NCI-H1092 (cell line): ENCODE data around the gene MAMDC4.
"Not testable (repeated sequence)": the region's sequence is repeated elsewhere in the genome, so short reads cannot be mapped to it uniquely, and the experiment has no call there.

Source experiments
- DNase-seq: peaks from one replicate; lab custom pipeline; 2025; lab: John Stamatoyannopoulos, UW

The MAMDC4 gene

GRCh38 chr9:136862849-136863622 lies 10.9 kb downstream of the MAMDC4 start:
- DNase-seq: no peak

GRCh38 chr9:136863623-136864273 lies 11.6 kb downstream of the MAMDC4 start:
- no peak for DNase-seq

GRCh38 chr9:136865041-136865767 lies 13.1 kb downstream of the MAMDC4 start:
- DNase-seq: no peak

- no peak for DNase-seq
These were observed 13.6 kb downstream of the MAMDC4 start for GRCh38 chr9:136865768-136866103.

- not testable (repeated sequence) for DNase-seq
These were observed 14.8 kb downstream of the MAMDC4 start for GRCh38 chr9:136866898-136867421.

GRCh38 chr9:136867480-136867879 lies 15.3 kb downstream of the MAMDC4 start:
- no peak for DNase-seq

- no peak for DNase-seq
These were observed 15.8 kb downstream of the MAMDC4 start for GRCh38 chr9:136867917-136868316.

GRCh38 chr9:136868644-136869043 lies 16.5 kb downstream of the MAMDC4 start:
- DNase-seq: no peak

- not testable (repeated sequence) for DNase-seq
These were observed 17.5 kb downstream of the MAMDC4 start for GRCh38 chr9:136869611-136870010.

- no peak for DNase-seq
These were observed 23.0 kb downstream of the MAMDC4 start for GRCh38 chr9:136875155-136875554.

GRCh38 chr9:136876476-136876875 lies 24.3 kb downstream of the MAMDC4 start:
- no peak for DNase-seq

- DNase-seq: no peak
These were observed 28.5 kb downstream of the MAMDC4 start for GRCh38 chr9:136880651-136881050.

- no peak for DNase-seq
These were observed 29.6 kb downstream of the MAMDC4 start for GRCh38 chr9:136881691-136882108.

GRCh38 chr9:136882109-136882946 lies 30.2 kb downstream of the MAMDC4 start:
- no peak for DNase-seq

GRCh38 chr9:136882947-136883283 lies 30.8 kb downstream of the MAMDC4 start:
- not testable (repeated sequence) for DNase-seq

GRCh38 chr9:136883670-136884069 lies 31.5 kb downstream of the MAMDC4 start:
- not testable (repeated sequence) for DNase-seq

- DNase-seq: peak; percentile 96
These were observed 33.9 kb downstream of the MAMDC4 start, which contains the start of gene TRAF2 for GRCh38 chr9:136885950-136886578. Gene TRAF2, plus strand, starts transcription at chr9:136886516. Its CDS starts 12,225 bp downstream, at chr9:136898741.

- peak; percentile 39 for DNase-seq
These were observed 34.8 kb downstream of the MAMDC4 start for GRCh38 chr9:136886610-136887597.

GRCh38 chr9:136888454-136888853 lies 36.3 kb downstream of the MAMDC4 start:
- DNase-seq: no peak

GRCh38 chr9:136889858-136890257 lies 37.7 kb downstream of the MAMDC4 start:
- no peak for DNase-seq
